CD4-positive, alpha-beta T cell treated with Interferon alpha-2 for 1 hour (primary cell): ENCODE results near the gene SRPK2.
A peak's percentile ranks its signal among the peaks of the same experiment; 100 is the strongest.
"Not testable (repeated sequence)": the region's sequence is repeated elsewhere in the genome, so short reads cannot be mapped to it uniquely, and the experiment has no call there.

ENCODE experiments used
- DNase-seq, 2 donors: peaks; one replicate each; pipeline ENCODE4 v3.0.0-alpha.2; 2020 to 2022

SRPK2 gene

DNA sequence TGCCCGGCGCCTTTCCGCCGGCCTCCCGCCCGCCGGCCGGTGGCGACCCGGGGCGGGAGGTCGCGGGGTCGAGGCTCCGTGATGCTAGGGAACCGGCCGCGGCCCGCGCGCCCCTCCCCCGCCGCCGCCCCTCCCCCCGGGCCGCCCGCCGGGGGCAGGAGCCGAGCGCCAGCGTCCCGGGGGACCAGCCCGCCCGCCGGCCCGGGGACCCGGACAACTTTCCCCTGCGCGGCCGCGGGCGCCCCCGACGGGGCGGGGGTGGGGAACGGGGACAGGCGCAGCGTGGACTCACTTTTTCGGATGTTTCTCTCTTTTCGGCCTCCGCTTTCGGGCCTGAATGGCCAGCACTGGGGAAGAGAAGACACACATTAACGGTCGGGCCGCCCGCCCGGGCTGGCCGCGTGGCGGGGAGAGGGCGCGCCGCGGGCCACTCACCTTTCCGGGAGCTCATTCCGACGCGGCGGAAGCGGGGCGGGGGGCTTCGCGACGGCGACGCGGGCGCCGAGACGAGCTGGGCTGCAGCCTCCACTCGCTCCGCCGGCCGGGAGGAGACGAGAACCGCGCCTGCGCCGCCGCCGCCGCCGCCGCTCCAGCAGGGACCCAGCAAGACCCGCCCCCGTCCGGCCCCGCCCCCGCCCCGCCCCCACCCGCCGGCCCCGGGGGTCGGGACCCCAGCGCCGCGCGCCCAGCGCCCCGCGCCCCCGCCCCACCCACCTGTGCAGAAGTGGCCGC, at the start of gene SRPK2:
Gene SRPK2, minus strand, starts transcription at position 566 of the 732 bp plus-strand sequence.
- DNase-seq: peak; percentile 77 to 82

DNA sequence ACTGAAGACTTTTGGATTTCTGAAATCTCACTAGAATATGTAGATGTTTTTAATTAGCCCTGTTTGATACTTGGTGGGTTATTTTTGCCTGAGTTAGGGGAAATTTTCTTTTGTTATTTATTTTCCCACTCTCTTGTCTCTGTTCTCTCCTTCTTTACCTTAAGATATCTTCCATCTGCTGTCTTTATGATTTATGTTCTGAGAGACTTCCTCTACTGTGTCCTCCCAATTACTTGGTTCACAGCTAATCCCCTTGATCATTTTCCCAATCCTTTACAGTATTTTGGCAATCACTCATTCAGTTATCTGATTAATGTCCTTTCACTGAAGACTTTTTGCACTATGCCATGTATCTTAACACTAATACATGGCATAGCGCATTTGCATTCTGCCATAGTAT, 49.5 kb upstream of the SRPK2 start:
- DNase-seq: no peak

DNA sequence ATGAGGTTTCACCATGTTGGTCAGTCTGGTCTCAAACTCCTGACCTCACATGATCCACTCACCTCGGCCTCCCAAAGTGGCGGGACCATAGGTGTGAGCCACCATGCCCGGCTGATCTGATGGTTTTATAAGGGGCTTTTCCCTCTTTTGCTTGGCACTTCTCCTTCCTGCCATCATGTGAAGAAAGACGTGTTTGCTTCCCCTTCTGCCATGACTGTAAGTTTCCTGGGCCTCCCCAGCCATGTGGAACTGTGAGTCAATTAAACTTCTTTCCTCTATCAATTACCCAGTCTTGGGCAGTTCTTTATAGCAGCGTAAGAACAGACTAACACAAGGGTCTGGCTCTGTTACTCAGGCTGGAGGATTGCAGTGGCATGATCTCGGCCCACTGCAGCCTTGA, 48.6 kb upstream of the SRPK2 start:
- DNase-seq: not testable (repeated sequence)

DNA sequence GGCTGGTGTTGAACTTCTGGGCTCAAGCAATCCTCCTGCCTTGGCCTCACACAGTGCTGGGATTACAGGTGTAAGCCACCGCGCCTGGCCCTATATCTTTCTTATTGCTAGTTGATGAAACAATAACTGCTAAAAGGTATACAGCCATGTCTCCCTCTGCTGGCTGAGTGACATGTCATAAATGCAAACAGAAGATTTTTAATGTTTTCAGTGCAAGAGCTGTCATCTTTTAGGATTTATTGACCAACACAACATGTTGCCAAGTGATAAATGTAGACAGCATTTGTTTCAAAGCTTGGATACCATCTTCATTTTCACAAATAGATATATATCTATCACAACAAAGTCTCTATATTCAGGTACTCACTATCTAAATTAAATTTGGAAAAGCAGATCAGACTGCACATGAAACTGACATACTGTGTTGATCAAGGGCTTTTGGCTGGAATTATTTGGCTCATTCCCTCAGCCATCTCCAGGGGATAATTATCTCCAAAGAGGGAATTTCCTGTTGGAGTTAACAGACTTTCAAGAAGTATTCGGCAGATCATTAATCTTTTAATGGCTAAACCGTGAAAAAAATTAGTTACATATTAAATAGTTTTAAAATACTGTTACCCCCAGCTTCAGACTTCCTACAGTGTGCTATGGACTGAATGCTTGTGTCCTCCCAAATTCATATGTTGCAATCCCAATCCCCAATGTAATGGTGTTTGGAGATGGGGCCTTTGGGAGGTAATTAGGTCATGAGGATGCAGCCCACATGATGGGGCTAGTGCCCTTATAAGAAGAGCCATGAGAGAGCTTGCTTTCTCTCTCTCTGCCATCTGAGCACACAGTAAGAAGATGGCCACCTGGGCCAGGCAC, 41.3 kb upstream of the SRPK2 start:
- peak; percentile 47 to 67 for DNase-seq

DNA sequence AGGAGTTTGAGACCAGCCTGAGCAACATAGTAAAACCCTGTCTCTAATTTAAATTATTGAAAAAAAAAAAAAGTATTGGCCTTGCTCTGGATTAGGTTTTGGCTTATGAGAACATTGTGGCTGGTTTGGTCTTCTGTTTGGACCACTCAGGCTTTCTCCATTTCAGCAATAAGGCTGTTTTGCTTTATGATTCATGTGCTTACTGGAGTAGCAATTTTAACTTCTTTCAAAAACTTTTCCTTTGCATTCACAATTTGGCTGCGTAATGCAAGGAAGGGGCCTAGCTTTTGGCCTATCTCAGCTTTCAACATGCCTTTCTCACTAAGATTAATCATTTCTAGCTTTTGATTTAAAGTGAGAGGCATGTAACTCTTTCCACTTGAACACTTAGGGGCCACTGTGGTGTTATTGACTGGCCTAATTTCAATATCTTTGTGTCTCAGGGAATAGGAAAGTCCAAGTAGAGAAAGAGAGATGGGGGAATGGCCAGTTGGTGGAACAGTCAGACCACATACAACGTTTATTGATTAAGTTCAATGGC, 38.0 kb upstream of the SRPK2 start:
- DNase-seq: no peak

DNA sequence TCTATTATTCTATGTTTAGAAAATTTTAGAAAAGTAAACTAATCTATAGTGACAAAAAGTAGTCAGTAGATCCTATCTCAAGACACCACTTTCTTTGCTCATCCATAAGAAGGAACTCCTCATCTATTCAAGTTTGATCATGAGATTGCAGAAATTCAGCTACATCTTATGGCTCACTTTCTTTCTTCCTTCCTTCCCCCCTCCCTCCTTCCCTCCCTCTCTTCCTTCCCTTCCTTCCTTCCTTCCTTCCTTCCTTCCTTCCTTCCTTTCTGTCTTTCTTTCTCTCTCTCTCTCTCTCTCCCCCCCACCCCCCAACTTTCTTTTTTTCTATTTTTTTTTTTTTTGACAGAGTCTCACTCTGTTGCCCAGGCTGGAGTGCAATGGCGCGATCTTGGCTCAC, 35.3 kb upstream of the SRPK2 start:
- DNase-seq: no peak

DNA sequence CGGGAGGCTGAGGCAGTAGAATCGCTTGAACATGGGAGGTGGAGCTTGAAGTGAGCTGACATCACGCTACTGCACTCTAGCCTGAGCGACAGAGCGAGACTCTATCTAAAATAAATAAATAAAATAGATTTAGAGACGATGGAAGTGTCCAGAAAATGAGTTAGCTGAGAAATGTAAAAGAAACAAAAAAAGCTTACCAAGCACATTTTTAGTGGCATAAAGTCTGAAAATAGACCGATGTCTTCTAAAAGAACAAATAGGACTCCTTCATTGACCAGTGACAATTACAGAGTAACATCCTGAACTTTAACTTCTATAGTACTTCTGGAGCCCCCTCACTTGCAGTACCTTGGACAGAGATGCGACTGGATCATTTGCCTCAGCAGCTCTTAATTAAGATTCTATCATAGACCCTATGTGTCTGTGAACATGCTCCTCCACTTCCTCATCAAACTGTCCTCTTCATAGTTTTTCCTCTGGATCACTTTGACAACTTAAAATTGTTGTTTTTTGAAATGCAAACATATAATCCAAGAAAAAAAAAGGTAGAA, 25.2 kb upstream of the SRPK2 start:
- no peak for DNase-seq

DNA sequence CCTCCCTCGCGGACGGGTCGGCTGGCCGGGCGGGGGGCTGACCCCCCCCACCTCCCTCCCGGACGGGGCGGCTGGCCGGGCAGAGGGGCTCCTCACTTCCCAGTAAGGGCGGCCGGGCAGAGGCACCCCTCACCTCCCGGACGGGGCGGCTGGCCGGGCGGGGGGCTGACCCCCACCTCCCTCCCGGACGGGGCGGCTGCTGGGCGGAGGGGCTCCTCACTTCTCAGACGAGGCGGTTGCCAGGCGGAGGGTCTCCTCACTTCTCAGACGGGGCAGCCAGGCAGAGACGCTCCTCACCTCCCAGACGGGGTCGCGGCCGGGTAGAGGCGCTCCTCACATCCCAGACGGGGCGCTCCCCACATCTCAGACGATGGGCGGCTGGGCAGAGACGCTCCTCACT, 22.1 kb upstream of the SRPK2 start:
- DNase-seq: not testable (repeated sequence)

DNA sequence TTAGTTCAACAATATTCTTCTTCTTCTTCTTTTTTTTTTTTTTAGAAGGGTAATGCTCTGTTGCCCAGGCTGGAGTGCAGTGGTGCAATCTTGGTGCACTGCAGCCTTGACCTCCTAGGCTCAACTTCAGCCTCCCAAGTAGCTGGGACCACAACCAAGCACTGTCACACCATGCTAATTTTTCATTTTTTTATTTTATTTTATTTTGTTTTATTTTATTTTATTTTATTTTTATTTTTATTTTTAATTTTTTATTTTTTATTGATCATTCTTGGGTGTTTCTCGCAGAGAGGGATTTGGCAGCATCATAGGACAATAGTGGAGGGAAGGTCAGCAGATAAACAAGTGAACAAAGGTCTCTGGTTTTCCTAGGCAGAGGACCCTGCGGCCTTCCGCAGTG, 21.1 kb upstream of the SRPK2 start:
- not testable (repeated sequence) for DNase-seq

DNA sequence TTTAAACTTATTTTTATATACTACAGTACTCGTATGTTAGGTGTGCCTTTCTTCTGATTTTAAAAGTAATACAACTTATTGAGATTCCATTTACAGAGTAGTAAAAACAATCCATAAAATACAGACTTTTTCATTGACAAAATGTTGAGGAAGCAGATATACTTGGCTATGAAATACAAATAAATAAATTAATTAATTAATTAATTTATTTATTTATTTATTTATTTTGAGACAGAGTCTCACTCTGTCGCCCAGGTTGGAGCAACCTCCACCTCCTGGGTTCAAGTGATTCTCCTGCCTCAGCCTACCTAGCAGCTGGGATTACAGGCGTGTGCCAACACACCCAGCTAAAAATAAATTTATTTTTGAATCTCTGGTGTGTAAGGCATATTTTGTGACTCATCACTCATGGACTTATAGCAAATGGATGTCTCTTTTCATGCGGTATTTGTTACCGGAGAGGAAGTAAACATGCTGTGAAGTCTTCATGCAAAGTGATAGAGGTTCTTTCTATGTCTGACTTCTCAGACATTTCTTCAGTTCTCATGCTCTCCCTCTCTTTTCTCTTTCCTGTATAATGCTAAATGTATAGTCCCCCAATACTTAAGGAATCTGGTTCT, 20.2 kb upstream of the SRPK2 start:
- no peak for DNase-seq

DNA sequence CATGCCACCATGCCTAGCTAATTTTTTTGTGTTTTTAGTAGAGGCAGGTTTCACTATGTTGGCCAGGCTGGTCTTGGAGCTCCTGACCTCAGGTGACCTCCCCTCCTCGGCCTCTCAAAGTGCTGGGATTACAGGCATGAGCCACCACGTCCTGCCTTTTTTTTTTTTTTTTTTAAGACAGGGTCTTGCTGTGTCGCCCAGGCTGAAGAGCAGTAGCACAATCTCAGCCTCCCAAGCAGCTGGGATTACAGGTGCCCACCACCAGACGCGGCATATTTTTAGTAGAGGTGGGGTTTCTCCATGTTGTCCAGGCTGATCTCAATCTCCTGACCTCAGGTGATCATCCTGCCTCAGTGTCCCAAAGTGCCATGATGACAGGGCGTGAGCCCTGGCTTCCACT, 14.4 kb upstream of the SRPK2 start:
- no peak for DNase-seq

DNA sequence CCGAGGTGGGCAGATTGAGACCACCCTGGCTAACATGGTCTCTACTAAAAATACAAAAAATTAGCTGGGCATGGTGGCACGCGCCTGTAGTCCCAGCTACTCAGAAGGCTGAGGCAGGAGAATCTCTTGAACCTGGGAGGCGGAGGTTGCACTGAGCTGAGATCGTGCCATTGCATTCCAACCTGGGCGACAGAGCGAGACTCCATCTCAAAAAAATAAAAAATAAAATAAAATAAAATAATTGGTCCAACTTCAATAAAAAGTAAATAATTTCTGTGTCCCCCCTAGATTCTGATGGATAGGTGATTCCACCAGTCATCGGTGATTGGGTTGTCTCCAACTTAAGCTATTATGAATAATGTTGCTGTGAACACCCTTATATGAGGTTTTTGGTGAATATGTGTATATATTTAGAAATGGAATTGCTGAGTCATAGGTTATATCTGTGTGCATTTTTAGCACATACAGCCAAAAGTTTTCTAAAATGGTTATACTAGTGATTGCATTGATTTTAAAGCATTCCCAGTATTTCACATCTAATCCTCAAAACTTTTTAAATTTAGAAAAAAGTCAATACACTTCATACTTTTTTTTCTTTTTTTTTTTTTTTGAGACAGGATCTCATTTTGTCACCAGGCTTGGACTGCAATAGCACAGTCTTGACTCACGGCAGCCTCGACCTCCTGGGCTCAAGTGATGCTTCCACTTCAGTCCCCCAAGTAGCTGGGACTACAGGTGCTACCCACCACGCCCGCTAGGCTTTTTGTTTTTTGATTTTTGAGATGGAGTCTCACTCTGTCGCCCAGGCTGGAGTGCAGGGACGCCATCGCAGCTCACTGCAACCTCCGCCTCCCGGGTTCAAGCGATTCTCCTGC, 13.7 kb upstream of the SRPK2 start:
- DNase-seq: no peak

DNA sequence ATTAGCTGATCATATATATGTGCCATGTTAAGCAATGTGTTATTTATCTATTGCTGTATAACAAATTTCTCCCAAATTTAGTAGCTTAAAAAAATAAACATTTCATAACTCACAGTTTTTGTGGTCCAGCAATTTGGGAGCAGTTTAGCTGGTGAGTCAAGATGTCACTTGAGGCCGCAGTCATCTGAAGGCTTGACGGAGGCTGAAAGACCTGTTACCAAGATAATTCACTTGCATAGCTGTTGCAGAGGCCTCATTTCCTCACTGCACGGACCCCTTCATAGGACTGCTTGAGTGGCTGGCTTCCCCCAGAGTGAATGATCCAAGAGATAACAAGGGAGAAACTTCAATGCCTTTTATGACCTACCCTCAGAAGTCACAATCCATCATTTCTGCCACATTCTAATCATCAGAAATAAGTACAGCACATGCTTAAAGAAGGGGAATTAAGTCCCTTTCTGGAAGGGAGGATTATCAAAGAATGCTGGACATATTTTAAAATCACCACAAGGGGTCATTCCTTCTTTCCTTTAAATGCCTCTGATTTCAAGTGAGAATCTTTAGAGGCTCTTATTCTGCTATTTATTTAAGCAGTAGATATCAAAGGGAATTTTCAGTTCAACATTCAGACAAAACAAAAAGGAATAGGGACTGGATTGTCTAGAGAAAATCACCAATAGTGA, 10.5 kb upstream of the SRPK2 start:
- DNase-seq: no peak

DNA sequence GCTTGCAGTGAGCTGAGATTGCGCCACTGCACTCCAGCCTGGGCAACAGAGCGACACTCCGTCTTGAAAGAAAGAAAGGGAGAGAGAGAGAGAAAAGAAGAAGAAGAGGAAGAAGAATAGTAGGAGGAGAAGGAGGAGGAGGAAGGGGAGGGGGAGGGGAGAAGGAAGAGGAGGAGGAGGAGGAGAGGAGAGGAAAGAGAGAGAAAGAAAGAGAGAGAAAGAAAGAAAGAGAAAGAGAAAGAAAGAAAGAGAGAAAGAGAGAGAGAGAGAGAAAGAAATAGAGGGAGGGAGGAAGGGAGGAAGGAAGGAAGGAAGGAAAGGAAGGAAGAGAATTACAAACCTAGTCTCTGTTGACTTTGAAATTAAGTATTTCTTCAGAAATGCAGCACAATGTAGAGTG, 7.8 kb upstream of the SRPK2 start:
- DNase-seq: no peak

DNA sequence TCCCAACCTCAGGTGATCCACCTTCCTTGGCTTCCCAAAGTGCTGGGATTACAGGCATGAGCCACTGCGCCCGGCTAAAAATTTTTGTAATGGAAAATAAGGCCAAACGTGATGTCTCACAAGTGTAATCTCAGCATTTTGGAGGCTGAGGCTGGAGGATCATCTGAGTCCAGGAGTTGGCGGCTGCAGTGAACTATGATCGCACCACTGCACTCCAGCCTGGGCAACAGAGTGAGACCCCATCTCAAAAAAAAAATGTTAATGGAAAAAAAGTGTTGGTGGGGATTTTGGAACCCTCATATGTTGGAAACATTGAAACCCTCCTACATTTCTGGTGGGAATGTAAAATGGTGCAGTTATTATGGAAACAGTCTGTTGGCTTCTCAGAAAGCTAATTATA, 2.7 kb upstream of the SRPK2 start:
- DNase-seq: no peak

DNA sequence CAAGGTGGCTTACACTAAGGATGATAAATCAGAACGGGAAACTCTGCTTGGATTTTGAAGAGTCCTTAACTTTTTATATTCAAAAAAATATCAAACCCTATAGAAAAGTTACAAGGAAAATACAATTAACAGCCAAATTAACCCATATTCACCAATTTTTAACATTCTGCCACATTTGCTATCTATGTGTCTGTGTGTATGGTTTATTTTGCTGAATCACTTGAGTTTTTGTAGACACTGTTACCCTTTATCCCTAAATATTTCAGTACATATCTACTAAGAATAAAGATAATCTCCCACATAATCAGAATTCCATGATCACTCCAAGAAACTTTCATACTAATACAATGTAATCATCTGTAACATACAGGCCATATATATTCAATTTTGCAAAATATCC, 1.2 kb upstream of the SRPK2 start:
- no peak for DNase-seq

DNA sequence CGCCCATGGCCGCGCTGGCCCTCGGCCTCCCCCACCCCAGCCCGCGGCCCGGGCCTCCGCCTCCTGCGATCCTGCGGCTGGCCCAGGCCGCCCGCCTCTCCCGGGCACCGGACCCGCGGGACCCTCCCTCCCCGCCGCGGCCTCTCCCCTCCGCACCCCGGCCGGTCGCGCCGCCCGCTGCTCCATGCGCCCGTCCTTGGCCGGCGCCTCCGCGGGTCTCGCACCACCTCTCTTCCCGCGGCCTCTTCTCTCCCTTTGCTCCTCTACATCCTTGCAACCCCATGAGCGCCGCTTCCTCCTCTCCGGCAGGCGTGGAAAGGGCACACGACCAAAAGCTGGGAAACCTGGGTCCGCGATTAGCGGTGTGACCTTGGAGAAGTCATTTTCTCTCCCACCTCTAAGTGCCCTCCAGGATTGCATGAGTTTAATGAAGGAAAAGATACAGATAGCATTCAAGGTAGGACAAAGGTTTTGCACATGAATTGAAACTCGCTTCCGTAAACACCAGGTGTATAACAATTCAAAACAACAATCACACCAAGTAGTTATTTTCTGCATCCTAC, 448 bp upstream of the SRPK2 start:
- peak in 1 of 2 donors; percentile 8 for DNase-seq

DNA sequence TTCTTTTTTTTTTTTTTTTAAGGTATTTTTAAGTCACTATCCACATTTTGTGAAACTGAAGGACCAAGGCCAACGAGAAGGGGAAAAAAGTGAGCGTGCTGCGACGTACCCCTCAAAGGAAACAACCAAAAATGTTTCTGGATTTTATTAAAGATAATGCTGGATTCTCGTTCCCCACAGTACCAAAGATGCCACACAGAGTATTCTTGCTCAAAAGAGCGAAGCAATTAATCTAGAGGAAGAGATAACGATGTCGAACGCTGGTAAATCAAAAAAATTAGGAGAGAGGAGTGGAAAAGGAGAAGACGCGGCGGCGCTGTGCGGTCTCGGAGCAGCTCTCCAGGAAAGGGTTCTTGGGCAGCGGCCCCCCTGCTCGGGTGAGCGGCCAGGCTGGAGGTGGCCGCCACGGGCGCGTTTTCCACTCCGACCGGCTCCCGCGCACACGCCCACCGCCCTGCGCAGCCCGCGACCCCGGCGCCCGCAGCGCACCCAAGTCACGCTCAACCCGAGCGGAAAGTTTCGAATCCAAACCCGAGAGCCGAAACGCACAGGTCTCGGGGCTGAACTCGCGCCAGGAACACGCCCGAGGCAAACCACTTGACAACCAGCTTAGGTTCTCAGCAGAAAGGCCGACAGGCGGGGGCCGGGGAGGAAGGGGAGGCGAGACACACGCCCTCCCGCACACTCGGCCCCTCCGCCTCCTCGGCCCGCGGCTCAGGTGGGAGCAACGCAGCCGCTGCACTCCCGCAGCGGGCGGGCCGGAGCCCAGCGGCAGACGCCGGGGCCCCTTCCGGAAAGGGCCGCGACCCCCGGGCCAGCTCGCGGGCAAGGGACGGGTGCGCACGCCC, 989 bp downstream of the SRPK2 start:
- DNase-seq: peak; percentile 36 to 60

DNA sequence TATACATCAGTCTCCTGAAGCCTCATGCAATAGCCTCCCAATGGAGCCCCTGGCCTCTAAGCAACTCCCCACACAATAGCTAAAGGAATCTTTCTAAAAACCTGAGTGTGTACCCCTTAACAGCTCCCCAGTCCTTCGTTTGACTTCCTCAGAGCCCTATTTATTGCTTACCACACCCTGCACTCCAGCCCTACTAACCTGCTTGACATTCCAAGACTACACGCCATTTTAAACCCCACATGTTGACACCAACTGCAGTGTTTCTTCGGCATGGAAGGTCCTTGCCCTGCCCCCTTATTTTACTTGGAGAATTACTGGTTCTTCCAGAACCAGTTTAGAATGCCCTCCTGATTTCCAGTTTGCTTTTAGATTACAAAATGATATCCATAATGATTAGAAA, 10.8 kb downstream of the SRPK2 start:
- DNase-seq: no peak

DNA sequence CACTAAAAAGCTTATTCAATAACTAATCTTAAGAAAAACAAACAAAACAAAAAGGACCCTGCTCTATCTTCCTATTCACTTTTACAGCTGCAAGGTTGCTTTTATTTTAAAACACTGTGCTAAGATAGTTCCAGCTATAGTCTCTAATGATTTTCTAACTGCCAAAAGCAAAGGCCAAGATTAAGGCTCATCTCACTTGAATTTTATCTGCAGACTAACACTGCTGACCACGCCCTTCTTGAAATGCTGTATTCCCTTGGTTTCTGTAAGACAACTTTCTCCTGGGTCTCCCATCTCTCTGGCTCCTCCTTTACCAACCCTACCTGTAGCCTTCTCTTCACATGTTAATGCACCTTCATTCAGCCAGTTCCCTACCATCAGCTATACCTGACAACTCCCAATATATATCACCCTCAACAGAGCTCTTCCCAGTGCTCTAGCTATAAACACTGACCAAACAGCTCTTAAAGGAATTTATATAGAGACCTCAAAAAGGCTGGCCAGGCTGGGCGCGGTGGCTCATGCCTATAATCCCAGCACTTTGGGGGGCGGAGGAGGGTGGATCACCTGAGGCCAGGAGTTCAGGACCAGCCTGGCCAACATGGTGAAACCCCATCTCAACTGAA, 11.7 kb downstream of the SRPK2 start:
- no peak for DNase-seq
